Duodenal mucosa (tissue), 2 donors: ENCODE data around the gene TNN.
"Not testable (repeated sequence)": the region's sequence is repeated elsewhere in the genome, so short reads cannot be mapped to it uniquely, and the experiment has no call there.

Experiments
- H3K27ac ChIP-seq: one replicate; pipeline ENCODE4 v1.7.0; 2013; ENCODE audit warnings: low read depth, low read length
- H3K27me3 ChIP-seq, 2 donors: one replicate each; pipeline ENCODE4 v1.7.0; 2013; ENCODE audit warnings: low read length in 2 of 2, control low read depth in 1 of 2; ENCODE audit not compliant: insufficient read depth in 2 of 2, control insufficient read depth in 1 of 2
- H3K36me3 ChIP-seq, 2 donors: one replicate each; pipeline ENCODE4 v1.7.0; 2013; ENCODE audit warnings: low read length in 2 of 2, control low read depth in 1 of 2; ENCODE audit not compliant: insufficient read depth in 2 of 2, control insufficient read depth in 1 of 2
- H3K4me1 ChIP-seq, 2 donors: one replicate each; pipeline ENCODE4 v1.7.0; 2013; ENCODE audit warnings: low read length in 2 of 2, control low read depth in 1 of 2; ENCODE audit not compliant: insufficient read depth in 2 of 2, control insufficient read depth in 1 of 2
- H3K4me3 ChIP-seq, 2 donors: one replicate each; pipeline ENCODE4 v1.7.0; 2013; ENCODE audit warnings: low read length in 2 of 2, low read depth in 1 of 2
- H3K9ac ChIP-seq, 2 donors: one replicate each; pipeline ENCODE4 v1.7.0; 2013; ENCODE audit warnings: low read length in 2 of 2, low read depth in 1 of 2
- H3K9me3 ChIP-seq, 2 donors: one replicate each; pipeline ENCODE4 v1.7.0; 2013; ENCODE audit warnings: low read length in 2 of 2, control low read depth in 1 of 2; ENCODE audit not compliant: control insufficient read depth in 1 of 2

The TNN gene

GRCh38 chr1:175040324-175040879 is 27.2 kb upstream of the TNN start:
- H3K4me1 ChIP-seq = no peaks in the 10 kb centered on the region
- no peak overlapping the region for H3K9ac ChIP-seq
- no peaks in the 10 kb centered on the region for H3K27me3 ChIP-seq
- H3K4me3 ChIP-seq = no peak overlapping the region
- no peak overlapping the region for H3K27ac ChIP-seq
- no peaks in the 10 kb centered on the region for H3K36me3 ChIP-seq
- no peaks in the 10 kb centered on the region for H3K9me3 ChIP-seq

- Histone ChIP-seq H3K4me1 (no peaks in the 10 kb centered on the region), H3K36me3 (no peaks in the 10 kb centered on the region), H3K9ac (no peak overlapping the region), H3K4me3 (no peak overlapping the region), H3K27ac (no peak overlapping the region), H3K9me3 (no peaks in the 10 kb centered on the region), H3K27me3 (no peaks in the 10 kb centered on the region)
These were observed 25.0 kb upstream of the TNN start for GRCh38 chr1:175042650-175043049.

GRCh38 chr1:175043824-175044223 is 23.8 kb upstream of the TNN start:
- Histone ChIP-seq H3K36me3 (no peaks in the 10 kb centered on the region), H3K27ac (no peak overlapping the region), H3K4me3 (no peak overlapping the region), H3K4me1 (no peaks in the 10 kb centered on the region), H3K9ac (no peak overlapping the region), H3K27me3 (no peaks in the 10 kb centered on the region), H3K9me3 (no peaks in the 10 kb centered on the region)

GRCh38 chr1:175044591-175044990 is 23.0 kb upstream of the TNN start:
- not testable (repeated sequence) for H3K27me3 ChIP-seq, H3K27ac ChIP-seq, H3K4me1 ChIP-seq, H3K9ac ChIP-seq, H3K9me3 ChIP-seq, H3K4me3 ChIP-seq, H3K36me3 ChIP-seq

GRCh38 chr1:175045097-175045496 is 22.5 kb upstream of the TNN start:
- H3K36me3 ChIP-seq = no peaks in the 10 kb centered on the region
- no peak overlapping the region for H3K9ac ChIP-seq
- H3K4me1 ChIP-seq = no peaks in the 10 kb centered on the region
- no peaks in the 10 kb centered on the region for H3K27me3 ChIP-seq
- no peaks in the 10 kb centered on the region for H3K9me3 ChIP-seq
- no peak overlapping the region for H3K4me3 ChIP-seq
- H3K27ac ChIP-seq = no peak overlapping the region

GRCh38 chr1:175045519-175045918 is 22.1 kb upstream of the TNN start:
- no peak overlapping the region for H3K27ac ChIP-seq

GRCh38 chr1:175050992-175051391 is 16.6 kb upstream of the TNN start:
- no peak overlapping the region for H3K4me3 ChIP-seq
- H3K4me1 ChIP-seq = no peaks in the 10 kb centered on the region
- no peaks in the 10 kb centered on the region for H3K9me3 ChIP-seq
- H3K27ac ChIP-seq = no peak overlapping the region
- no peaks in the 10 kb centered on the region for H3K36me3 ChIP-seq
- H3K9ac ChIP-seq = no peak overlapping the region
- peaks cover 0 to 5% of the 10 kb centered on the region in 2 donors for H3K27me3 ChIP-seq

More at GRCh38 chr1:175045519-175045918, 22.1 kb upstream of the TNN start:
- Histone ChIP-seq H3K27me3 (no peaks in the 10 kb centered on the region), H3K9me3 (no peaks in the 10 kb centered on the region), H3K4me1 (no peaks in the 10 kb centered on the region), H3K36me3 (no peaks in the 10 kb centered on the region), H3K4me3 (no peak overlapping the region), H3K9ac (no peak overlapping the region)

GRCh38 chr1:175054736-175055135 is 12.9 kb upstream of the TNN start:
- peaks cover 0 to 5% of the 10 kb centered on the region in 2 donors for H3K27me3 ChIP-seq
- no peak overlapping the region for H3K27ac ChIP-seq
- H3K36me3 ChIP-seq = no peaks in the 10 kb centered on the region
- no peaks in the 10 kb centered on the region for H3K9me3 ChIP-seq
- no peaks in the 10 kb centered on the region for H3K4me1 ChIP-seq
- no peak overlapping the region for H3K4me3 ChIP-seq
- no peak overlapping the region for H3K9ac ChIP-seq

- Histone ChIP-seq H3K36me3 (no peaks in the 10 kb centered on the region), H3K9ac (no peak overlapping the region), H3K4me1 (no peaks in the 10 kb centered on the region), H3K27me3 (no peaks in the 10 kb centered on the region), H3K4me3 (no peak overlapping the region), H3K27ac (no peak overlapping the region), H3K9me3 (no peaks in the 10 kb centered on the region)
These were observed 5.3 kb upstream of the TNN start for GRCh38 chr1:175062339-175062738.

GRCh38 chr1:175062858-175063257 is 4.8 kb upstream of the TNN start:
- H3K9me3 ChIP-seq = no peaks in the 10 kb centered on the region
- H3K9ac ChIP-seq = no peak overlapping the region
- no peaks in the 10 kb centered on the region for H3K36me3 ChIP-seq
- H3K4me1 ChIP-seq = no peaks in the 10 kb centered on the region
- no peaks in the 10 kb centered on the region for H3K27me3 ChIP-seq
- no peak overlapping the region for H3K4me3 ChIP-seq
- H3K27ac ChIP-seq = no peak overlapping the region

GRCh38 chr1:175070818-175071217 is 3.2 kb downstream of the TNN start:
- Histone ChIP-seq H3K4me3 (no peak overlapping the region), H3K9me3 (no peaks in the 10 kb centered on the region), H3K36me3 (no peaks in the 10 kb centered on the region), H3K9ac (no peak overlapping the region), H3K4me1 (peaks cover 0 to 3% of the 10 kb centered on the region in 2 donors), H3K27ac (no peak overlapping the region), H3K27me3 (no peaks in the 10 kb centered on the region)
